Testis (tissue), 2 donors: Measurements from ENCODE around the gene APPBP2.

Source experiments
- CTCF ChIP-seq, 3 experiments: fragments of 450-650 bp in 2 of 3; fragments of 200-600 bp in 1 of 3; sonication (generic) in 1 of 3; IDR thresholded peaks; one replicate each; pipeline ENCODE4 v1.5.1; 2016 to 2019; ENCODE audit warnings: antibody characterized with exemption in 3 of 3, mild to moderate bottlenecking in 2 of 3, moderate library complexity in 1 of 3
- POLR2A ChIP-seq: fragments of 450-650 bp; IDR thresholded peaks from one replicate; pipeline ENCODE4 v1.6.1; 2017; ENCODE audit warnings: antibody characterized with exemption, mild to moderate bottlenecking, moderate library complexity

GRCh38 chr17:60398227-60398959 lies 127.6 kb downstream of the APPBP2 start:
- TF ChIP-seq CTCF (IDR thresholded peaks at IDR 0.05) (no peak), POLR2A (no peak)
